ENCODE results near the gene LSP1. TPM values are rescaled to one million over a fixed set of nuclear protein-coding genes. Genes with fewer than 3 reads are reported as not detected.

Gene LSP1
- total RNA-seq, 1 donor from 2014 or later = 89.6 TPM

DNA sequence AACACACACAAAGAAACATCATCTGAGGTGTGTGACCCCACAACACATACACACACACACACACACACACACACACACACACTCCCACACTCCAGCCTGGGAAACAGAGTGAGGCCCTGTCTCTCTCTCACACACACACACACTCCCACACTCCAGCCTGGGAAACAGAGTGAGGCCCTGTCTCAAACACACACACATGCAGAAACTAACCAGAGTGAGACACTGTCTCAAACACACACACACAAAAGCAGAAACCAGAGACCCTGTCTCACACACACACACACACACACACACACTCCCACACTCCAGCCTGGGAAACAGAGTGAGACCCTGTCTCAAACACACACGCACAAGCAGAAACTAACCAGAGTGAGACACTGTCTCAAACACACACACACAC lies 86.9 kb downstream of the LSP1 start:
- intact Hi-C loops (cut with DNase I) = loop anchor here (5.0 kb wide), 1 partner anchor 42 kb away; no protein-coding TSS in a partner anchor
- DNase-seq (ENCODE audit: low spot score) = peak; percentile 55
- ATAC-seq = peak; percentile 58

Small RNA genes within 50 kb of the gene (microRNA-seq; reads per million reads assigned to microRNA genes)
- gene MIR4298 (not detected), gene MIR7847 (not detected)

Other genes with a start within 250 kb of the LSP1 start
- gene KRTAP5-3, start 244.6 kb upstream of the LSP1 start, total RNA-seq = not detected
- gene KRTAP5-4, start 230.9 kb upstream of the LSP1 start, total RNA-seq = not detected
- gene KRTAP5-5, start 223.3 kb upstream of the LSP1 start, total RNA-seq = not detected
- gene KRTAP5-6, start 155.9 kb upstream of the LSP1 start, total RNA-seq = not detected
- gene IFITM10, start 102.5 kb upstream of the LSP1 start, total RNA-seq = 3.4 TPM
- gene CTSD, start 89.2 kb upstream of the LSP1 start, total RNA-seq = 554 TPM
- 1.1 TPM for gene SYT8, start 18.1 kb upstream of the LSP1 start, total RNA-seq
- not detected for gene TNNI2, start 14.1 kb upstream of the LSP1 start, total RNA-seq
- gene PRR33, start 38.8 kb downstream of the LSP1 start, total RNA-seq = not detected
- gene TNNT3, start 66.6 kb downstream of the LSP1 start, total RNA-seq = 35.6 TPM
- 39.5 TPM for gene MRPL23, start 94.2 kb downstream of the LSP1 start, total RNA-seq
- 1,096 TPM for gene H19, start 144.8 kb downstream of the LSP1 start, total RNA-seq

Measured in sciatic nerve (tissue), 2 donors.